ENCODE measurements around the gene TMEM184B. TPM values are rescaled to one million over a fixed set of nuclear protein-coding genes. Genes with fewer than 3 reads are reported as not detected.
"Not testable (repeated sequence)": the region's sequence is repeated elsewhere in the genome, so short reads cannot be mapped to it uniquely, and the experiment has no call there.

TMEM184B gene
- total and polyA plus RNA-seq, 2 donors (not counting 1 experiment from before 2014, with no cell fraction given) = 9.9 to 24.7 TPM

GRCh38 chr22:38235240-38235850 lies 37.5 kb downstream of the TMEM184B start:
- Histone ChIP-seq H3K36me3 (replicated peaks in 1 of 2; ENCODE audit: control extremely low read depth in 1 of 2, control insufficient read depth in 1 of 2, extremely low read depth in 1 of 2, insufficient read depth in 2 of 2, low read length in 1 of 2) (peaks cover 0 to 4% of the 10 kb centered on the region in 2 experiments), H3K9ac (ENCODE audit: low read length) (no peak overlapping the region), H3K4me1 (ENCODE audit: control insufficient read depth in 2 of 2, insufficient read depth in 2 of 2, low read length in 2 of 2) (no peaks in the 10 kb centered on the region), H3K4me2 (replicated peaks; ENCODE audit: low read depth, low read length, poor library complexity, severe bottlenecking) (no peak overlapping the region), H3K9me3 (ENCODE audit: control extremely low read depth in 1 of 3, control insufficient read depth in 2 of 3, insufficient read depth in 1 of 3, low read length in 2 of 3) (no peaks in the 10 kb centered on the region), H4K20me1 (ENCODE audit: control insufficient read depth, insufficient read depth, low read length, poor library complexity, severe bottlenecking) (no peaks in the 10 kb centered on the region), H2AFZ (ENCODE audit: insufficient read depth, low read depth, low read length, poor library complexity, severe bottlenecking) (no peak overlapping the region), H3K27me3 (replicated peaks in 1 of 4; ENCODE audit: control extremely low read depth in 1 of 4, control insufficient read depth in 3 of 4, insufficient read depth in 4 of 4, low read length in 3 of 4) (no peaks in the 10 kb centered on the region), H3K27ac (ENCODE audit: low read length in 2 of 2) (no peak overlapping the region), H3K4me3 (ENCODE audit: control extremely low read depth in 1 of 5, extremely low read depth in 1 of 5, insufficient read depth in 1 of 5, low read depth in 2 of 5, low read length in 4 of 5) (no peak overlapping the region), H3K79me2 (ENCODE audit: control insufficient read depth, insufficient read depth, low read length) (no peaks in the 10 kb centered on the region)
- TF ChIP-seq CTCF (IDR thresholded peaks at IDR 0.05) (no peak), EZH2 (IDR thresholded peaks at IDR 0.05; ENCODE audit: borderline replicate concordance, insufficient read depth, low read depth, low read length, poor library complexity, severe bottlenecking) (no peak)
- 100% methylated on average over 13 of the region's 14 CpGs for WGBS (ENCODE audit: insufficient coverage)
- Mint-ChIP-seq H3K27me3 (no peaks in the 10 kb centered on the region), H3K27ac (no peak overlapping the region), H3K4me3 (no peak overlapping the region), H3K4me1 (no peaks in the 10 kb centered on the region), H3K9me3 (ENCODE audit: insufficient read depth) (no peaks in the 10 kb centered on the region)
- ATAC-seq (ENCODE audit: low read depth) (no peak), DNase-seq (no peak)
- ChIA-PET CTCF (no interaction called here), POLR2A (no interaction called here)
- intact Hi-C loops (cut with micrococcal nuclease) = no loop called here

GRCh38 chr22:38233856-38234255 lies 39.0 kb downstream of the TMEM184B start:
- ATAC-seq (ENCODE audit: low read depth); H3K9me3 ChIP-seq (ENCODE audit: control extremely low read depth in 1 of 3, control insufficient read depth in 2 of 3, insufficient read depth in 1 of 3, low read length in 2 of 3); H3K4me1 ChIP-seq (ENCODE audit: control insufficient read depth in 2 of 2, insufficient read depth in 2 of 2, low read length in 2 of 2); H3K4me1 Mint-ChIP-seq; H4K20me1 ChIP-seq (ENCODE audit: control insufficient read depth, insufficient read depth, low read length, poor library complexity, severe bottlenecking); H3K27ac ChIP-seq (ENCODE audit: low read length in 2 of 2); H3K4me3 Mint-ChIP-seq; H3K27me3 ChIP-seq (replicated peaks in 1 of 4; ENCODE audit: control extremely low read depth in 1 of 4, control insufficient read depth in 3 of 4, insufficient read depth in 4 of 4, low read length in 3 of 4); H3K27me3 Mint-ChIP-seq; H2AFZ ChIP-seq (ENCODE audit: insufficient read depth, low read depth, low read length, poor library complexity, severe bottlenecking); H3K36me3 ChIP-seq (replicated peaks in 1 of 2; ENCODE audit: control extremely low read depth in 1 of 2, control insufficient read depth in 1 of 2, extremely low read depth in 1 of 2, insufficient read depth in 2 of 2, low read length in 1 of 2); H3K4me2 ChIP-seq (replicated peaks; ENCODE audit: low read depth, low read length, poor library complexity, severe bottlenecking); H3K79me2 ChIP-seq (ENCODE audit: control insufficient read depth, insufficient read depth, low read length); H3K4me3 ChIP-seq (ENCODE audit: control extremely low read depth in 1 of 5, extremely low read depth in 1 of 5, insufficient read depth in 1 of 5, low read depth in 2 of 5, low read length in 4 of 5); POLR2A ChIA-PET; CTCF ChIA-PET; H3K9me3 Mint-ChIP-seq (ENCODE audit: insufficient read depth); H3K27ac Mint-ChIP-seq; intact Hi-C loops (cut with micrococcal nuclease); H3K9ac ChIP-seq (ENCODE audit: low read length); DNase-seq: not testable (repeated sequence)
- WGBS (ENCODE audit: insufficient coverage) = 100% methylated on average over 9 of the region's 10 CpGs
